Activated CD4-positive, CD25-positive, alpha-beta regulatory T cell (primary cell): ENCODE results near the gene ARHGAP26.

Source experiments
- DNase-seq, 4 experiments: peaks; one replicate each; lab custom pipeline; 2025; lab: John Stamatoyannopoulos, UW

The ARHGAP26 gene, protein sequence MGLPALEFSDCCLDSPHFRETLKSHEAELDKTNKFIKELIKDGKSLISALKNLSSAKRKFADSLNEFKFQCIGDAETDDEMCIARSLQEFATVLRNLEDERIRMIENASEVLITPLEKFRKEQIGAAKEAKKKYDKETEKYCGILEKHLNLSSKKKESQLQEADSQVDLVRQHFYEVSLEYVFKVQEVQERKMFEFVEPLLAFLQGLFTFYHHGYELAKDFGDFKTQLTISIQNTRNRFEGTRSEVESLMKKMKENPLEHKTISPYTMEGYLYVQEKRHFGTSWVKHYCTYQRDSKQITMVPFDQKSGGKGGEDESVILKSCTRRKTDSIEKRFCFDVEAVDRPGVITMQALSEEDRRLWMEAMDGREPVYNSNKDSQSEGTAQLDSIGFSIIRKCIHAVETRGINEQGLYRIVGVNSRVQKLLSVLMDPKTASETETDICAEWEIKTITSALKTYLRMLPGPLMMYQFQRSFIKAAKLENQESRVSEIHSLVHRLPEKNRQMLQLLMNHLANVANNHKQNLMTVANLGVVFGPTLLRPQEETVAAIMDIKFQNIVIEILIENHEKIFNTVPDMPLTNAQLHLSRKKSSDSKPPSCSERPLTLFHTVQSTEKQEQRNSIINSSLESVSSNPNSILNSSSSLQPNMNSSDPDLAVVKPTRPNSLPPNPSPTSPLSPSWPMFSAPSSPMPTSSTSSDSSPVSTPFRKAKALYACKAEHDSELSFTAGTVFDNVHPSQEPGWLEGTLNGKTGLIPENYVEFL

GRCh38 chr5:142769793-142770649, at the start of gene ARHGAP26:
ARHGAP26 (plus strand) TSS chr5:142770377; CDS start chr5:142770762, 385 bp downstream.
- peak; percentile 83 to 87 (median 85) for DNase-seq

DNA sequence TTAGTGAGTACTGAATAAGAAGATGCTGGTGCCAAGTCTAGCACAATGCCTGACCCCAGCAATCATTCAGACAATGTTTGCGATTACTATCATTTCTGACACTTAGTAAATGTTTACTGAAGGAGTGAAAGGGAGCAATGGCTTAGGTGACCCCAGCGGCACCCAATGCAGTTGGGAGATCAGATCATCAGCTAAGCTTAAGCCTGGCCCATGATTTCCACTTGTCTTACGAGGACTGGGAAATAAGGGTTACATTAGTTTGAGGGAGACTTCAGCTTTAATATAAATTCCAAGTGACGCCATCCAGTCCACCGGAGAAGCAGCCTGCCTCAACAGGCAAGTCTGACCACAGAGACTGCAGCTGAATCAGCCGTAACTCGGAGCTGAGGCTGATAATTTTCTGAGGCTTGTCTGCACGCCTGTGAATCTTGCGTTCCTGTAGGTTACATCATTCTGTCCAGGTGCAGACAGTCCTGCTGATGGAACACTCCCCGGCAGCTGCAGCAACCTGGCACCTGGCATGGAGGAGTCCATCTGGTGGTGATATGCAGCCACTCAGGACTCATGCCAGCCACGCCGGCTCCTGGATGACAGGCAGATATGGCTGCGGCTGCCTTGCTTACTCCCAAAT, 49.4 kb upstream of the ARHGAP26 start:
- no peak for DNase-seq

- no peak for DNase-seq
Measured at GRCh38 chr5:142722146-142722545, 48.0 kb upstream of the ARHGAP26 start.

- no peak for DNase-seq
Measured at GRCh38 chr5:142722896-142723295, 47.3 kb upstream of the ARHGAP26 start.

DNA sequence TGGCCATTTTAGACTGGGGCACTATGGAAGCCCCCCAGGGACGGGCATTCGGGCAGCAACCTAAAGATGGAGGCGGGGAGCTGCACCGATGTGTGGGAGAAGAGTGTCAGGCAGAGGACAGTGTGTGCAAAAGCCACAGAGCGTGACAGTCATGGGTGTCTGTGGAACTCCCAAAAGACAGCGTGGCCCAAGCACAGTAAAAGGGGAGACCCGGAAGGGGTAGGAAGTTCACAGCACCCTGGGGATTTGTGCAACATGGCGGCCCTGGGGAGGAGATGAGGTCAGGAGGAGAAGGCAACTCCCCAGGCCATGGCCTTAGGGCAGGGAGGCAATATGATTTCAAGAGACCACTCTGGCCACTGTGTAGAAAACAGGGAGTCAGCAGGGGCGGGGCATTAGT, 45.4 kb upstream of the ARHGAP26 start:
- no peak for DNase-seq

- DNase-seq: no peak
Measured at GRCh38 chr5:142725231-142726187, 44.7 kb upstream of the ARHGAP26 start.

DNA sequence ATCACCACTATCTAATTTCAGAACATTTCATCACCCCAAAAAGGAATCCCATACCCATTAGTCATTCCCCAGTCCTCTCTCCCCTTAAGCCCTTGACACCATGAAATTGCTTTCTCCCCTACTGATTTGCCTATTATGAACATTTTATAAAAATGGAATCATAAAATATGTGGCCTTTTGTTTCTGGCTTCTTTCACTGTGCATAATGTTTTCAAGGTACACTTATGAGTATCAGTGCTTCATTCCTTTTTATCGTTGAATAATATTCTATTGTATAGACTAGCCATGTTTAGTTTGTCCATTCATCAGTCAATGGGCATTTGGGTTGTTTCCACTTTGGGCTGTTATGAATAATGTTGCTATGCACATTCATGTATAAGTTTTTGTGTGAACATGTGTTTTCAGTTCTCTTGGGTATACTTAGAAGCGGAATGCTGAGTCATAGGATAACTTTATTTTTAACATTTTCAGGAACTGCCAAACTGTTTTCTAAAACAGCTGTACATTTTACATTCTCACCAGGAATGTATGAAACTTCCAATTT, 43.9 kb upstream of the ARHGAP26 start:
- no peak for DNase-seq

DNA sequence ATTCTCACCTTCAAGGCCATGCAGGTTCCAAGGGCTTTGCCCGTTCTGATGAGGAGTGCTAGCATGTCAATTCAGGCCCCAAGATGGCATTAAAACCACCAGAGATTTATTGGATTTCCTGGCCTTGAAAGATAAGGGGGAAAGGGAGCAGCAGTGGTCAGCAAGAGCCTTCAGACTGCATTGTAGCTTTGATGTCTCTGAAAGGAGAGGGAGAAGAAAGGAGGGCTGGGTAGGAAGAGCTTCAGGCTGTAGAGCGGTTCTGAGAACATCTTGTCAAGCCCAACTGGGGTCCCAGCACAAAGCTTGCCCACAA, 42.5 kb upstream of the ARHGAP26 start:
- DNase-seq: no peak

DNA sequence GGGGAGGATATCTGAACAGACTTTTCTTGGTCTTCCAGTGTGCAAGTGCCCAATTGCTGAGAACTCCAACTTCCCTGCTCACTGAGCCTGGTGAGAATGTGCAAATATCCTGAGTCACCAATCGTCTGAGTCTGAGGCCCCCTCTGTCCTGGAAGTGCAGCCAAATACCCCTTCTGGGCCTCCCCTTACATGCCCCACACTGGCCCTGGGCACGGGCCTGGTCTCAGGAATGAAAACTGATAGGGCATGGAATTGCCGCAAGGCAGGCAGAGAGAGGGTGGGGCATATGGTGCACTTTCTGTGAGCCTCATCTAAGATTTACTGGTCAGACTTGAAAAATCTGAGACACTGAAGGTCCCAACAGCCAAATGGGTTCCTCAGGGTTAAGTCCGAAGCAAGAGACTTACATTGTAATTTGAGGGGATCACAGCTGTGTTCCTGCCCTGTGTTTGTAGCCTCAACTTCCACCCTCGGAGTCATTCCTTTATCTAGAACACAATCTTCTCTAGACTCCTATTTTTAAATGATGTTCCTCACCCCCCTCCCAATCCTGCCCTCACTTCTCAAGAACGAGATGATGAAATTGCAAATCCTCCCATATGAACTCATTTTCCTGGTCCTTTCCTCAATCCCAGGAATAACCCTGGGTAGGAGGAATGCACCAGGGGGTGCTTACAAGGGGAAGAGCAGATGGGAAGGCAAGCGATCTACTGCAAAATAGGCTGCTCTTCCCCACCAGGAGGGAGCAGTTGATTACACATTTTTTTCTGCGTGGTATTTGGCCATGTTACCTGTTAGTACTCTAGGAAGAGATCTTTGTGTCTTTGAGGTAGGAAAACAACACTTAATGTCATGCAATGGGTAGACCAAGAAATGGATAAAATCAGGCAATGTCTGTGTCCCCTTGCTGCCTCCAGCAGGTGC, 34.6 kb upstream of the ARHGAP26 start:
- DNase-seq: no peak

- no peak for DNase-seq
Measured at GRCh38 chr5:142736247-142736632, 33.9 kb upstream of the ARHGAP26 start.

DNA sequence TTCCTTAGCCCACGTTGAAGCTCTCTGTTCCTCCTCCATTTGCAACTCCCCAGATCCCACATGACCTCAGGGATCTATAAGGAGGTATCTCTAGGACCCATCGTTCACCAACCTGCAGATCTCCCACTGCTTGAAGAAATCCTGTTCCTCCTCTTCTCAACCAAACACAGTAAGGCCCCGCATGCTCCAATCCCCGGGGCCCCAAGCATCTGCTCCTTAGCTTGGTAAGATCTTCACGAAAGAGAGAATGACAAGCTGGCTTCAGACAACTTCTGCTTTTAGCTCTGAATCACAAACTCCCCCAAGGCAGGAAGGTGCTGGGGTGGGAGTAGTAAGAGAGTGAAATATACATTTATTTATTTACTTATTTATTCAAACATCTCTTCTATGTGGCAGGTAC, 33.0 kb upstream of the ARHGAP26 start:
- no peak for DNase-seq

DNA sequence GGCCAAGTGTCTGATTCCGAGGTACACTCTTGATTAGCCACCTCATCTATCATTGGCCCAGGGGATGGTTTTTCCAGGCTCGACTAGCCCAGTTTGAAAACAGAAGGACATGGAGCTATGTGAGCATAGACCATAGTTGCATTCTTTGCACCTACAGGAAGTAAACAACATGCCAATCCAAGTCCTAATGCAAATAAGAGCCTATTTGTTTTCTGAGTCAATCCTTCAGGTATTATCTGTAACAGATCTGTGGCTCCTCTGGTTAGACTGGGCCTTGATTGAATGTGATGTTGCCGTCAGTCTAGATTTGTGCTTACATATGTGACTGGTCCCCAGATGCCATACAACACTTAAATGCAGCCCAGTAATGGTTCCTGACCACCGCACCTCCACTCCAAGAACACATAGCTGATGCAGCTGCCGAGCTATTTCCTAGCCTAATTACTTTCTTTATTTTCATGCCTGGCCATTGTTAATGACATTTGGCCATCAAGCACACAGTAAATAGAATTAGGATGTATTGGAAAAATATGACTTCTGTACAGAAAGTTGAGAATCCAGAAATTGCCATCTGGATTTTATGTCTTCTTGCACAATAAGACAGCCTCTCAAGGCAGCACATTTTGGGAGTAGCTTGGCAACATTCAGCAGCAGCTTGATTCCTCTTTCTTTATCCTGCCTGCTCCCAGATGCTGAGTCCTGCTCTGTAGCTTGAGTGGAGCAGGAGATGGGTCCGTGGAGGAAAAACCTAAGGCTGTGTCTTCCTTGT, 29.5 kb upstream of the ARHGAP26 start:
- no peak for DNase-seq

GRCh38 chr5:142743592-142744441, 26.4 kb upstream of the ARHGAP26 start:
- DNase-seq: no peak

DNA sequence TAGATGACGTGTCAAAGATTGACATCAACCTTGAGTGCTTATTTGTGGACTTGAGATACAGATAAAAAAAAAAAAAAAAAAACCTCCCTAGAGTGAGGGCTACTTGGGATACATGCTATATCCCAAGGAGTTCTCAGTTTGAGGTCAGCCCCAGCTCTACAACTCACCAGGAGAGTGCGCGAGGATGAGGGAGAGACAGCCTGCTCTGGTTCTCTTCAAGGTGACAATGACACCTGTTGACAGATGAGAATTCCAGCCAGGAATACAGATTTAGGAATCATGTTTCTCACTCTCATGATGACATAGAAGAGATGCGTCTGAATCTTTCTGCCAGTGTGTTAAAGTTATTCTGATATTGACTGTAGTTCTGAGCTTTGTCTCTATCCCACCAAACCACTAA, 24.9 kb upstream of the ARHGAP26 start:
- no peak for DNase-seq

- no peak for DNase-seq
Measured at GRCh38 chr5:142746532-142747433, 23.4 kb upstream of the ARHGAP26 start.

DNA sequence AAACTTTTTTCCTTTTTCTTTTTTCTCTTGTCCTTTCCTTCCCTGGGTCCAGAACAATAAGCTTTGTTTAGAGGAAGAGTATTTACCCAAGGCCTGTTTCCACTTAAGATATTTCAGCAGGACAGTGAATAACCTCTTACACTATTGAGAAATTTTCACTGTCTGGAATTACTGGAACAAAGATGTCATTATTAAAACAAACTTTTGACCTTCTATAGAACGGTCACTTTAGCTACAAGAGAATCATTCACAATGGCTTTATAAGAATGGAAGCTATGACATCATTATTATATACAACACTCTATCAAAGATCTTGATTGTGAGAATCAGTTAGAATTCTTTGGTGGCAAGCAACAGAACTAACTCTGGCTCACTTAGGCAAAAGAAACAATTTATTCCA, 22.0 kb upstream of the ARHGAP26 start:
- no peak for DNase-seq
